Measurements from ENCODE around the gene TTC16.

DNA sequence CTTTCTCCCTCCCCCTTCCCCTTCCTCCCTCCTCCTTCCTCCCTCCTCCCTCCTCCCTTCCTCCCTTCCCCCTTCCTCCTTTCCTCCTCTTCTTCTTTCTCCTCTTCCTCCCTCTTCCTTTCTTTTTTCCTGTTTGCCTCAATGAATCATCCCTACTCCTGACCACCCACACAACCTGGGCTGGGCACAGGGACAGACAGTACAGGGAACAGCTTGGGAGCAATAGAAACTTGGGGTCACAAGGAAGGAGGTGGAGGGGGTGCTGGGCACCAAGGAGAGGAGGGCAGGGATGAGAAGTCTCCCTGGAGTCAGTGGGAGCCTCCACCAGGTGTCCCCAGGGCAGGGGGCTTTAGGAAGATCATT lies 5.0 kb downstream of the TTC16 start:
- TF ChIP-seq CTCF (conservative IDR thresholded peaks at IDR 0.05 in 1 of 2, IDR thresholded peaks at IDR 0.05 in 1 of 2; ENCODE audit: low read depth in 1 of 2, low read length in 2 of 2) (no peak), EZH2 (IDR thresholded peaks at IDR 0.05; ENCODE audit: low read length, missing control alignments) (no peak)

Measured in fibroblast of lung (primary cell).